ENCODE measurements around the gene KRTAP27-1.

The KRTAP27-1 gene

DNA sequence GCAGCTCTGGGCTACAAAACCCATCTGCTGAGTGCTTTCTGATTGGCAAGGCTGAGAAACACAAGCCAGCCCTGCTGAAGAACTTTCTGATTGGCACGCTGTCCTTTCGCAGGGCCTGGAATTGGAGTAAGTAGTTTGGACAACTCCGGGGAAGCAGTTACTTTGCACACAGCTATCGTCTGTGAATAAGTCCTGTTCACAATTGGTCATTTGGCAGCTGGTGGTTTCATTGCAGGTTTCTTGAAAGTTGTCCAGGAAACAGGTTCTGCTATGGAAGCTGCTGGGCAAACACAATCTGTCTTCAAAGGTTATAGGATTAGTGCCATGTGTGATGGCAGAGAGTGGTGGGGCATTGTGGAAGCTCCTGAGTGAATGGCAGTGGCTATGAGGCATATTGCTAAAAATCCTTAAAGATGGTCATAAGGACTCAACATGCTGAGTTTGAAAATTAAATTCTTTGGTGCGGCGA, at the start of gene KRTAP27-1:
Gene KRTAP27-1 (minus strand): TSS at position 419 of the 469 bp plus-strand sequence. CDS start 26 bp downstream, at position 393.
- no peak for DNase-seq (ENCODE audit: low read depth in 2 of 2)

DNA sequence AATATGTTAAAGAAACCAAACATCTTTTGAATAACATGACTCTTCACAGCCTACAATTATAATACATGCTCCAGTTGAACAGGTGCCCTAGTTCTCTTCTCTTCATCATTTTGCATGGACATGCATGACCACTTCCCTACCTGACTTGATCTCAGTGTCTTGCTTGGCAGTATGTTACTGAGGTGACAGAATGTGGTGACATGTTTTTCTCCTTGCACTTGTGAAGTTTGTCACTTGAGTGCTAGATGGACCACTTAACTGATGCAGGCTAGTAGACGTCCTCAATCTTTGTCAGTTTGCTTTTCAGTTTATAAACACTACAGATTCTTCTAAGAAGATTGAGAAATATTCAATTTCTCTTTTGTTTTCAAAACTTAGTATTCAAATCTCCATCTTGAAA, 44.7 kb upstream of the KRTAP27-1 start:
- no peak for DNase-seq (ENCODE audit: low read depth in 2 of 2)

- DNase-seq (ENCODE audit: low read depth in 2 of 2), result no peak
Observed at GRCh38 chr21:30372139-30372770, 34.8 kb upstream of the KRTAP27-1 start, which contains the start of gene KRTAP13-2. Gene KRTAP13-2, minus strand, starts transcription at chr21:30372271. Its CDS starts 58 bp downstream, at chr21:30372213.

DNA sequence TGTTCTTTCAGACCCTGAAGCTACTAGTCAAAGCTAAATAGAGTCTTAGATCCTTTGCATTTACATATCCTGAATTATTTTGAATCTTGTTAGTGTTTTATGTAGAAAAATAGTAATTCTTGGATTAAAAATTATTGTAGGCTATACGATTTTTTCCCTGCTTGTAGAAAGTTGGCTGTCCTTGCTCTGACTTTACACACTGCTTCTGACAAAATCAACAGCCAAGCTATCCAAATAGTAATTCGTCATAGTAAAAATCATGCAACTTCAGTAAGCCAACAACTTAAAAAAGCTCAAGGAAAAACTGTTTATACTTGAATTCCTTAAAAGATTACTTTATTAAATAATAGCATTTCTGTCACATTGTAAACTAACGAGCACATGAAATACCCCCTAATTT, 18.4 kb upstream of the KRTAP27-1 start:
- no peak for DNase-seq (ENCODE audit: low read depth in 2 of 2)

GRCh38 chr21:30354308-30355005, 17.0 kb upstream of the KRTAP27-1 start:
- DNase-seq (ENCODE audit: low read depth in 2 of 2), result no peak

DNA sequence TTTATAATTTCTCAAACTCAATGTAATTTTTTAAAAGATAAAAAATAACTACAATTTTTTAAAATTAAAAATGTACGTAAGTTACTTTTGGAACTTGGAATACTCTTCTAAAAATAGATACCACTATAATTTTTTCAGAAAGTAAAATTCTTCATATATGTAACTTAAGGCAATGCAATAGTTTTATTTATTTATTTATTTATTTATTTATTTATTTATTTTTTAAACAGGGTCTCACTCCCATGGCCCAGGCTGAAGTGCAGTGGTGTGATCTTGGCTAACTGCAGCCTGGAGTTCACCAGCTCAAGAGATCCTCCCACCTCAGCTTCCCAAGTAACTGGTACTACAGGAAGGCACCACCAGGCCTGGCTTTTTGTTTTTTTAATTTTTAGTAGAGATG, 14.0 kb upstream of the KRTAP27-1 start:
- DNase-seq (ENCODE audit: low read depth in 2 of 2), result no peak

DNA sequence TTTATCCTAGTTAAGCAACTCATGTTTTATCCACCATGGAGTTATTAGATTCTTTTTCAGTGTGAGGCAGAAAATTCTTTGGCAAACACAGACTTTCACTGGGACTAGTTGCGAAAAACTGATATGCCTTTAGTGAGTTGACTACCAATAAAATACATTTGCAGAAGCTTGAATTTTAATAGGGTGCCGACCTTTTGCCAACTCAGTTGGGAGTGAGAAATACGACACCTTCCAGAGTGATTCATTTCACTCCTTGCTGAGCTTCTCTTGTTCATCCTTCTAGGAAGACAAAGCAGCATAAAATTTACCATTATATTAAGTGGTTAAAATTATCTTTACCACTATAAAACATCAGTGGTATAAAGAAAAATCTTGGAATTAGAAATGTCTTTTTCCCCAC, 12.1 kb upstream of the KRTAP27-1 start:
- DNase-seq (ENCODE audit: low read depth in 2 of 2), result no peak

GRCh38 chr21:30348506-30348905, 11.0 kb upstream of the KRTAP27-1 start, which contains the start of gene KRTAP23-1:
Gene KRTAP23-1, minus strand, starts transcription at chr21:30348606. Its CDS starts 0 bp downstream, at chr21:30348606.
- DNase-seq (ENCODE audit: low read depth in 2 of 2), result no peak

DNA sequence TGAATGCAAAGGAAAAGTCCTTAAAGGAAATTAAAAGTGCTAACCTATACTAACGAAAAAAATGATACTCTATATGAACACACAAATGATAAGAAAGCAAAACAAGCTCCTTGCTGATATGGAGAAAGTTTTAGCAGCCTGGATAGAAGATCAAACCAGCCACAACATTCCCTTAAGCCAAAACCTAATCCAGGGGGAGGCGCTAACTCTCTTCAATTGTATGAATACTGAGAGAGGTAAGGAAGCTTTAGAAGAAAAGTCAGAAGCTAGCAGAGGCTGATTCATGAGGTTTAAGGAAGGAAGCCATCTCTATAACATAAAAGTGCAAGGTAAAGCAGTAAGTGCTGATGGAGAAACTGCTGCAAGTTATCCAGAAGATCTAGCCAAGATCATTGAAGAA, 7.5 kb upstream of the KRTAP27-1 start:
- no peak for DNase-seq (ENCODE audit: low read depth in 2 of 2)

DNA sequence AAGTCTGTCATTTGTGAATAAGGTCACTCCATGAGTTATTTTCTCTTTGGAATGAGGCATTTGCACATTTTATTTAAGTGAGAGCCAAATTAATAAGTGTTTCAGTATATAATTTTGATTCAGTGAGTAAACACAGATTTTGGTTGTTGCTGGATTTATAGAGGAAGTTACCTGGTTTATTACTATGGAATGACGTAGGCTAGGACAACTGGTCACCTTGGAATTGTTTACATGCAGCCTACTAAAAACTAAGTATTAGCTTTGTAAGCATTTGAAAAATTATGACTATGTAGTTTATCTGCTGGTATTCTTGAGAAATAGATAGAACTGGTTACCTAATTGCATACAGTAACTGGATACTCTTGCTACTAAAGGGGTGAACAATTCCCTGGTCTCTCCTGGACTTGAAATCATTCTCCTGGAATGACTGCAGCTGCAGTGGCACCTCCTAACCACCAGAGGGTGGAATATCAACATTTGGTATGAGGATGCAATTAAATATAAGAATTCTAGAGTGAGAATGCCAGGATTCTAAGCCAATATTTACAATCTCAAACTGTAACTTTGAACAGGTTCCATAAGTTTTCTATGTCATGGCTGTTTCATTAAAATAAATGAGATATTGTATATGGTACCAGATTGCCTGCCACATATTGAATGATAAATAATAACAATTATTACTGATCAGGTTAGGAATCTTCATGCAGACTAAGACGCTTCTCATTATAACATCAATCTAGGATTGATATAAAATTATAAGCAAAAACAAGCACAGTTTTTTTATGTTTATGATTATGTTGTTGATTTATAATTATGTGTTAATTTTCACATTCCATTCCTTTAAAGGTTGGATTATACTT, 3.5 kb upstream of the KRTAP27-1 start:
- DNase-seq (ENCODE audit: low read depth in 2 of 2), result no peak

- no peak for DNase-seq (ENCODE audit: low read depth in 2 of 2)
Observed at GRCh38 chr21:30338717-30339116, 1.2 kb upstream of the KRTAP27-1 start.

DNA sequence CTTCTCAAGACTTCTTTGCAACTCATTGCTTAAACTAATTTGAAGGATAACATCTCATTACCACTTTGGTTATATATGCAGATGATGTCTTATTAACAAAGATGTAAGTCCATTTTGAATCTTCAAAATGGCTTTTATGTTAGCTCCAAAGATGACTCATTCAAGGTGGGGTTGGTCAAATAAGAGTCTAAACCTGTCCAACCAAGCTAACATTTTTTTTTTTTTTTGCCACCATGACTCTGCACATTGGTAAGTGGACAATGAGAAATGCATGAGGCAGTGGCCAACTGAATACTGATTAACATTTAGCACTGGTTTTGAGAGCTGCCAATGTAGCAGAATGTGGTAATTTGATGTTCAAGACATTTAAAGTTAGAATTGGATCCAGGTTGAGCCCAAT, 278 bp upstream of the KRTAP27-1 start:
- DNase-seq (ENCODE audit: low read depth in 2 of 2), result no peak

DNA sequence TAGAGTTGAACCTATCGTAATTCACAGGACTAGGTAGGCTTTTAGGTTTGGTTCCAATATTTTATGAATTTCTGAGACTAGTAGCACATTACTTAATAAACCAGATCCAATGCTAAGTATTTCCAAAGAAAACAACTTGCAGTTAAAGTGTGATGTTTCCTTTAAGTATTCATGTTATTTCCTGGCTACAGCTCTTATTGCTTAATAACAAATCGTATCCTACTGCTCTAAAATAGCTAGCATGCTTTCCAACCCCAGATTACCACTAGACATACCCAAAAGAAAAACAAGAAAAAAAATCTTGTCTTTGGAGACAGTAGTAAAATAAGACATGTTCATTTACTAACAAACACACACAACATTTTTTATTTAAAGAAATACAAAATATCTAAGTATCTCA, 898 bp downstream of the KRTAP27-1 start:
- DNase-seq (ENCODE audit: low read depth in 2 of 2), result peak in 1 of 2 experiments; percentile 16

- DNase-seq (ENCODE audit: low read depth in 2 of 2), result no peak
Observed at GRCh38 chr21:30333736-30334135, 3.8 kb downstream of the KRTAP27-1 start.

- DNase-seq (ENCODE audit: low read depth in 2 of 2), result no peak
Observed at GRCh38 chr21:30332681-30333080, 4.8 kb downstream of the KRTAP27-1 start.

GRCh38 chr21:30329203-30329875, 8.2 kb downstream of the KRTAP27-1 start:
- no peak for DNase-seq (ENCODE audit: low read depth in 2 of 2)

DNA sequence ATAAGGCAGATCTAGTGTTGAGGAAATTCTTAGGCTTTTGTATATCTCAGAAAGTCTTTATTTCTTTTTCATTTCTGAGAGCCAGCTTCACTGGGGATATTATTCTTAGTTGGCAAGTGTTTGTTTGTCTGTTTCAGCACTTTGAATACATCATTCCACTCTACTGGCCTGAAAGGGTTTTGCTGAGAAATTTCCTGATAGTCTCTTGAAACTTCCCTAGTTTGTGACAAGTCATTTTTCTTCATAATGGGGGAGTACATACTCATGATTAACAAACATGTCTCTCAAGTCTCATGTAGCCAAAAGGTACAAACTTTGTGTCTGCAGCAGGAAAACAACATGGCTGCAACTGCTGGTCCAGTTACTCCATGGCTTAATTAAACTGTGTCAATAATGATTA, 11.1 kb downstream of the KRTAP27-1 start:
- no peak for DNase-seq (ENCODE audit: low read depth in 2 of 2)

- DNase-seq (ENCODE audit: low read depth in 2 of 2), result no peak
Observed at GRCh38 chr21:30320215-30320614, 17.3 kb downstream of the KRTAP27-1 start, which contains the start of gene KRTAP26-1. Gene KRTAP26-1, minus strand, starts transcription at chr21:30320315. Its CDS starts 280 bp downstream, at chr21:30320035.

DNA sequence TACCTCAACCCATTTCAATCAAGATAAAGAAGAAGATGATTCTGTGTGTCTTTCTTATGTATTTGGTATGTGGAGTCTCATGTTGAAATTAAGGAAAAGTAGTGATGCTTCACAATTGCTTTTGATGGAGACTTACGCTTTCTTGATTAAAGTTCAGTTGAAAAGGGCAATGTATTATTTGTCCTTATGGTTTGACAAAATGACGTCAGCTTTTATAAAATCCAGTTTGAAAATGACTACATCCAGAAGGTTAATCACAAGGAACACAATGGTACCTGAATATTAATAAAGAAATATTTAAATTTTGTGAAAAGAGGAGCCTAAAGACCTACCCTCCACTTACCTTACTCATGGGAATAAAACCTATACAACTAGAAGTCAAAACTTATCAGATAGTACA, 21.8 kb downstream of the KRTAP27-1 start:
- DNase-seq (ENCODE audit: low read depth in 2 of 2), result no peak

- no peak for DNase-seq (ENCODE audit: low read depth in 2 of 2)
Observed at GRCh38 chr21:30306884-30307283, 30.6 kb downstream of the KRTAP27-1 start.

GRCh38 chr21:30305136-30305535, 32.4 kb downstream of the KRTAP27-1 start:
- DNase-seq (ENCODE audit: low read depth in 2 of 2), result no peak
